C4-2B (cell line): Measurements from ENCODE around the gene LRRC59.

ENCODE experiments used
- H3K27ac ChIP-seq: fragments of 450-650 bp; 2 replicates; pipeline ENCODE4 v1.5.1; 2017
- ZFX ChIP-seq: fragments of 450-650 bp; IDR thresholded peaks from 2 replicates; pipeline ENCODE4 v1.6.1; 2017
- TF ChIP-seq, protein P1 (sequence below): fragments of 450-650 bp; conservative IDR thresholded peaks from 2 replicates; pipeline ENCODE4 v1.5.1; 2017; ENCODE audit warnings: mild to moderate bottlenecking

LRRC59 gene

DNA sequence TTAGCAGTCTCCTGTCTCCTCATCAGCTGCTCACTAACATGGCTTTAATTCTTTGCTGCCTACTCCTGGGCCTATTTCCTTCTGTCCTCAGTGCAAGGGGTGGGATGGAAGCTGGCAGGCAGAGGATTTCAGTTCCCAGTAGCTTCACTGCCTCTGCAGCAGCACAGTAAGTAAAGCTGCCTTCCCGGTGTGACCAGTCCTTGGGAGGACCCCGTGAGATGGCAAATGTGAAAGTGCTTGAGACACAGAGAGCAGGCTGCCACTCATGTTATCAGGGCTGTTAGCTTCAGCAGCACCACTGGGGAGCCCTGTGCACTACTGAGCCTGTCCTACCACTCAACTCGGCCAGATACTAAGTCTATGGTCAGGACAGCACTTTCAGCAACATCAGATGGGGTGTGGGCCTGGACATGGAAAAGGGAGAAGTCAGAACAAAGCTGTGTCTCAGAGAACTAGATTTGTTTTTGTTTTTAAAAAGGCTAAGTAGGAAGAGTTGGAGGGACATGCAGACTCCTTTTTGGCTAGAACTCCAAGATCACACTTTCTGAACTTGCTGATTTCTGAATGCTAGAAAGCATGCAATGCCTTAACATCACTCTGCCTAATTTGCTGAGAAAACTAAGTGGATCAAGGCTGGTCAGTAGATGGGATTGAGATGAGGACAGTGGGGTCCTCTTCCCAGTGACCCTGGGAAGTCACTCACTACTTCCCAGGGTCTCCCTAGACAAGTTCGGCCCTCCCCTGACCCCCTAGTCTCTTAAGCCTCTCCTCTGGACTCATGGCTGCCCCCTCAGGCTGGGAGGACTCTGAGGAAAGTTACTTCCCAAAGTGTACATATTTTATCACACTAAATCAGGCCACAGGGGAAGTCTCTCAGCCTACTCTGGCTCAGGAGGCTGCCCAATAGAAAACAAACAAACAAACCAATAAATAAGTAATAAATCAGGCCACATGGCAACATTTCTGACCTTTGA lies 29.8 kb upstream of the LRRC59 start:
- H3K27ac ChIP-seq, result peak overlapping the region; percentile 37; the same call in 1 of the 2 replicates
- TF ChIP-seq, protein P1, sequence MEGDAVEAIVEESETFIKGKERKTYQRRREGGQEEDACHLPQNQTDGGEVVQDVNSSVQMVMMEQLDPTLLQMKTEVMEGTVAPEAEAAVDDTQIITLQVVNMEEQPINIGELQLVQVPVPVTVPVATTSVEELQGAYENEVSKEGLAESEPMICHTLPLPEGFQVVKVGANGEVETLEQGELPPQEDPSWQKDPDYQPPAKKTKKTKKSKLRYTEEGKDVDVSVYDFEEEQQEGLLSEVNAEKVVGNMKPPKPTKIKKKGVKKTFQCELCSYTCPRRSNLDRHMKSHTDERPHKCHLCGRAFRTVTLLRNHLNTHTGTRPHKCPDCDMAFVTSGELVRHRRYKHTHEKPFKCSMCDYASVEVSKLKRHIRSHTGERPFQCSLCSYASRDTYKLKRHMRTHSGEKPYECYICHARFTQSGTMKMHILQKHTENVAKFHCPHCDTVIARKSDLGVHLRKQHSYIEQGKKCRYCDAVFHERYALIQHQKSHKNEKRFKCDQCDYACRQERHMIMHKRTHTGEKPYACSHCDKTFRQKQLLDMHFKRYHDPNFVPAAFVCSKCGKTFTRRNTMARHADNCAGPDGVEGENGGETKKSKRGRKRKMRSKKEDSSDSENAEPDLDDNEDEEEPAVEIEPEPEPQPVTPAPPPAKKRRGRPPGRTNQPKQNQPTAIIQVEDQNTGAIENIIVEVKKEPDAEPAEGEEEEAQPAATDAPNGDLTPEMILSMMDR, result no peak; the same call in 1 of the 2 replicates
- no peak for TF ChIP-seq ZFX

DNA sequence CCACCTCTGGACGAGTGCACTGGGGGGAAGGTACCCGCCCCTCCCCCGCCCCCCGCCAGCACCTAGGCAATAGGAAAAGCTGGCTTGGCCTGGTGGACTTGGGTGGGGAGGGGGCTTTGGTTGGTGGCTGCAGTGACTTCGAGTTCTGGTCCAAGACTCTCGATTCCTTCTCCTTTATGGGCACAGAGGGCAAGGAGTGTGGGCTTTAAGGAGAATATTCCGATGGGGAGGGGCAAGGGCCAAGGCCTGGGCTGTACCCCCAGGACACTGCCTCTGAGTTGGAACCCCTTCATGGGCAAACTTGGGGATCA lies 29.1 kb upstream of the LRRC59 start:
- H3K27ac ChIP-seq, result peak overlapping the region; percentile 37
- TF ChIP-seq, protein P1, result no peak
- no peak for TF ChIP-seq ZFX

DNA sequence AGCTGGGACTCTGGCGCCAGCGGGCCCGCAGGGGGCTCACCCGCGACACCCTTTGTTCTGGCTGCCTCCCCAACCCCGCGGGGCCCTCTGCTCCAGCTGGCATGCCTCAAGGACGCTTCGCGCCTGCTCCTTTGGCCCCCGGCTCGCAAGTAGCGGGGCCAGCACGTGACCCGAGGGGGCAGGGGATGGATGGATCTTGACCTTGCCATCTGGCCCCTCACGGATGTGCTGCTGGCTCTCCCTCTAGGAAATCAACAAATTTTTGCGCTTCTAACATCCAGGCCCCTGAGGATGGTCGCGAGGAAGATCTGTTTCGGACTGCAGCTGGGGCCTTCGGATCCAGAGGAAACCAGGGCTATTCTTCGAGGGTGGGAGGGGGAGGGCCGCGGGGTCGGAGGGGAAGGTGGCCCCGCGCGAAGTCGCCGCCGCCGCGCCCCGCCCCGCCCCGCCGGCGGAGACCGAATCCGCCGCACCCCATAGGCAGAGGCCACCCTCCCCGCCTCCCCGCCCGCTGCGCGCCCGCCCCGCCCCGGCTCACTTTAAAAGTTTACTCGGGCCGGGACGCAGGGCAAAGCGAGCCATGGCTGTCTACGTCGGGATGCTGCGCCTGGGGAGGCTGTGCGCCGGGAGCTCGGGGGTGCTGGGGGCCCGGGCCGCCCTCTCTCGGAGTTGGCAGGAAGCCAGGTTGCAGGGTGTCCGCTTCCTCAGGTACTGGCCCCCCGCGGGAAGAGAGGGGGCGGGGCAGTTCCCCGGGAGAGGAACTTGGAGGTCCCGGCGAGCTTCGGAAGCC lies 28.6 kb upstream of the LRRC59 start, which contains the start of gene ACSF2:
Gene ACSF2, plus strand, starts transcription at position 537 of the 790 bp plus-strand sequence. Its CDS starts 44 bp downstream, at position 581.
- TF ChIP-seq, protein P1, result no peak
- TF ChIP-seq ZFX, result no peak
- peak within 1 kb of the TSS; percentile 37 for H3K27ac ChIP-seq

DNA sequence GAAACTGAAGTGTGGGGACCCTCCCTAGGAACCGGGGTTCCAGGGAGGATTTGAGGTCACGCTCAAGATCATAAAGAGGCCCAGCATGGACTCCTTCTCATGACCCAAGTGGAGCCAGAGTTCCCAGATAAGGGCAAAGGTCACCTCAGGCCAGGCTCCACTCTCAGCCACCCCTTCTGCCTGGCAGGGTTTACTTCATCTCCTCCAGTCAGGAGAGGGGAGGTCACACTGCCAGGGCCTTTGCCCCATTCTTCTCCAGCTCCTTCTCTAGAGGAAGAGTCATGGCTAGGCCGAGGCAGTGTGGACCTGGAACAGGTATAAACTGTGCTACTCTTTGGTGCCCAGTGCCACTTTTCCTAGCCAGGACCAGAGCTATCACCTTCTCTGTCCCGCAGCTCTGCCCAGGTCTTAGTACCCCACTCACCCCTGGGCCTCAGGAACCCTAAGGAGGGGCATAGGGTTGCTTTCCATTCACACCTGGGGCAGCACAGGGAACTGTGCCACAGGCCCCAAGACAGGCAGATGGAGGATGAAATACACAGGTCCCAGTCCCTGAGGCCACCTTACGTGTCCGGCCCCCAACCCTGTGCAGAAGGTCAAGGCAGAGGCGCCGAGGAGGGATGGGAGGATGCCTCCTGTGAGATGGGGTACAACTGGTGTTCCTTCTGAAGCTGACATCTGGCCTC lies 27.8 kb upstream of the LRRC59 start:
- peak overlapping the region; percentile 37 for H3K27ac ChIP-seq

DNA sequence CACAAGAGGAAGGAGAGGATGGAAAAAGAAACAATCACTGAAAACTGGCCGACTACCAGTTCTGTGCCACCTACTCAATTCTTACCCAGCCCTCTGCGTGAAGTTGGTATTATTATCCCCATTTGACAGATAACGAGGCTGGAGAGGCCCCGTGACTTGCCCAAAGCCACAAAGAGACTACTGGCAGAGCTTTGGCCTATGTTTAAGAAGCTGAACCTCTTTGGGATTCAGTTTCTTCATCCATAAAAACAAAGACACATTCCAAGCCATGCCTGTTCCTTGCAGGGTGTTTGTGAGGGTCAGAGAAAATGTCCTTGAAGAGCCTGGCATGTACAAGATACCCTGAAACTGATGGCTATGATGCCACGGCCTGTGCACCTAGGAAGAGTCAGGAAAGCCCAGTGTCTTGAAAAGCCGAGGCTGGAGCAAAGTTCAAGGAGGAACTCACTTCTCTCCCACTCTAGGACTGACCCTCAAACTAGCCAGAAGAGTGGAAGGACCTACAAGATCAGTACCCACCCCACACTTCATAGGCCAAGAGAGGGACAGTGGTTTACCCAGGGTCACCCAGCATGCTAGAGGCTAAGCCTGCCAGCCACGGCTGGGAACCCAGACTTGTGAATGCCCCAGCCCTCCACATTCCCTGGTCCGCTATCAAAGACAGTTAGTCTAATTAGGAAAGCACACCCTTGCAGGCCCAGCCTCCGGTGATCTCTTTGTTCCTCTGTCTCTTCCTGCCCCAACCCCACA lies 27.1 kb upstream of the LRRC59 start:
- no peak overlapping the region for H3K27ac ChIP-seq
- TF ChIP-seq, protein P1, result no peak
- TF ChIP-seq ZFX, result no peak

More for the DNA sequence above, 27.8 kb upstream of the LRRC59 start:
- no peak for TF ChIP-seq ZFX
- TF ChIP-seq, protein P1, result no peak

DNA sequence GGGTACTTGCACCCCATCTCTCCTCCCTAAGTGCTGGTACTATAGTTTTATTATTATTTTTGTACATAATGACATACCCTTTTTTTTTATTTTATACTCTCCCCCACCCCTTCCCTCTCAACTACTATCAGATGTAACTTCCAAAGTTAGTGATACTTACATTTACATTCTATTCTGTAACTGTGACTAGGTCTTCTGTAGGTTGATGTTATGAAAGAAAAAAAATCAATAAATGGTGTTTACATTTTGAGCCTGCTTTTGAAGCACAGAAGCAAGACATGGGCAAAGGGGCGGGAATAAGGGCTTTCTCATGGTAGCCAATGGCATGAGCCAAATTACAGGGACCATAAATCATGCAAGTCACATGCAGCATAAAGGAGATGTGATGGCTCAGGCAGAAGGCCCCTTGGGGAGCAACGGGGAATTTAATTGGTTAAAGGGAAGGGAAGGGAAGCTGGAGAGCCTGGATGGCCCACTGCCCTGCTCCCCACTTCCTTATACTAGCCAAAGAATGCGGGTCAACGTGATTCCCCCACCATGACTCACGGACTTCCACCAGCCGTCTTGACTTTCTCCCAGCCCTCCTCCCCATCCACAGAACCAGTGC lies 26.3 kb upstream of the LRRC59 start:
- no peak overlapping the region for H3K27ac ChIP-seq

More for the DNA sequence above, 26.3 kb upstream of the LRRC59 start:
- TF ChIP-seq ZFX, result no peak
- TF ChIP-seq, protein P1, result no peak
